ENCODE measurements around the gene CACNA1D. TPM values are rescaled to one million over a fixed set of nuclear protein-coding genes. Genes with fewer than 3 reads are reported as not detected.

Gene CACNA1D
- polyA plus RNA-seq, 4 donors = 2.2 to 133 (median 6.2) TPM

GRCh38 chr3:53802256-53802880 is 308.0 kb downstream of the CACNA1D start:
- FAIRE-seq = no peak
- Histone ChIP-seq H3K36me3 (ENCODE audit: control insufficient read depth in 3 of 3, insufficient read depth in 2 of 3, low read depth in 1 of 3, low read length in 3 of 3) (peaks cover 0 to 65% (median 0%) of the 10 kb centered on the region in 3 donors), H3K4me1 (ENCODE audit: control insufficient read depth in 3 of 3, insufficient read depth in 2 of 3, low read depth in 1 of 3, low read length in 2 of 3) (peaks cover 0 to 13% (median 0%) of the 10 kb centered on the region in 3 donors), H3K27me3 (ENCODE audit: control insufficient read depth in 3 of 3, insufficient read depth in 3 of 3, low read length in 3 of 3) (no peaks in the 10 kb centered on the region), H3K9me3 (ENCODE audit: control insufficient read depth in 2 of 2, insufficient read depth in 1 of 2, low read depth in 1 of 2, low read length in 1 of 2) (no peaks in the 10 kb centered on the region), H3K4me3 (ENCODE audit: low read depth in 1 of 3, low read length in 3 of 3) (no peak overlapping the region), H3K27ac (ENCODE audit: low read depth in 1 of 3, low read length in 2 of 3) (no peak overlapping the region)
- WGBS, 3 donors = 83 to 88% (median 85%) methylated on average over 8 of the region's 8 CpGs
- DNase-seq = no peak

- Histone ChIP-seq H3K27ac (ENCODE audit: low read depth in 1 of 3, low read length in 2 of 3) (no peak overlapping the region), H3K4me3 (ENCODE audit: low read depth in 1 of 3, low read length in 3 of 3) (no peak overlapping the region), H3K27me3 (ENCODE audit: control insufficient read depth in 3 of 3, insufficient read depth in 3 of 3, low read length in 3 of 3) (no peaks in the 10 kb centered on the region), H3K4me1 (ENCODE audit: control insufficient read depth in 3 of 3, insufficient read depth in 2 of 3, low read depth in 1 of 3, low read length in 2 of 3) (peaks cover 0 to 20% (median 0%) of the 10 kb centered on the region in 3 donors), H3K36me3 (ENCODE audit: control insufficient read depth in 3 of 3, insufficient read depth in 2 of 3, low read depth in 1 of 3, low read length in 3 of 3) (peaks cover 0 to 61% (median 0%) of the 10 kb centered on the region in 3 donors), H3K9me3 (ENCODE audit: control insufficient read depth in 2 of 2, insufficient read depth in 1 of 2, low read depth in 1 of 2, low read length in 1 of 2) (no peaks in the 10 kb centered on the region)
- FAIRE-seq (no peak), DNase-seq (no peak)
- WGBS, 3 donors = 89 to 92% (median 92%) methylated on average over 18 of the region's 18 CpGs
Measured at GRCh38 chr3:53803124-53803815, 308.9 kb downstream of the CACNA1D start.

GRCh38 chr3:53803816-53804695 is 309.6 kb downstream of the CACNA1D start:
- Histone ChIP-seq H3K27me3 (ENCODE audit: control insufficient read depth in 3 of 3, insufficient read depth in 3 of 3, low read length in 3 of 3) (no peaks in the 10 kb centered on the region), H3K9me3 (ENCODE audit: control insufficient read depth in 2 of 2, insufficient read depth in 1 of 2, low read depth in 1 of 2, low read length in 1 of 2) (no peaks in the 10 kb centered on the region), H3K4me3 (ENCODE audit: low read depth in 1 of 3, low read length in 3 of 3) (no peak overlapping the region), H3K36me3 (ENCODE audit: control insufficient read depth in 3 of 3, insufficient read depth in 2 of 3, low read depth in 1 of 3, low read length in 3 of 3) (peaks cover 0 to 64% (median 0%) of the 10 kb centered on the region in 3 donors), H3K27ac (ENCODE audit: low read depth in 1 of 3, low read length in 2 of 3) (no peak overlapping the region), H3K4me1 (ENCODE audit: control insufficient read depth in 3 of 3, insufficient read depth in 2 of 3, low read depth in 1 of 3, low read length in 2 of 3) (peaks cover 0 to 20% (median 0%) of the 10 kb centered on the region in 3 donors)
- 75 to 81% (median 79%) methylated on average over 20 of the region's 20 CpGs for WGBS, 3 donors
- FAIRE-seq (no peak), DNase-seq (no peak)

- no peak for DNase-seq
- H3K27ac ChIP-seq (ENCODE audit: low read depth in 1 of 3, low read length in 2 of 3) = no peak overlapping the region
- WGBS, 3 donors = 66 to 78% (median 75%) methylated on average over 14 of the region's 14 CpGs
- peaks cover 0 to 64% (median 0%) of the 10 kb centered on the region in 3 donors for H3K36me3 ChIP-seq (ENCODE audit: control insufficient read depth in 3 of 3, insufficient read depth in 2 of 3, low read depth in 1 of 3, low read length in 3 of 3)
- no peak overlapping the region for H3K4me3 ChIP-seq (ENCODE audit: low read depth in 1 of 3, low read length in 3 of 3)
- no peaks in the 10 kb centered on the region for H3K27me3 ChIP-seq (ENCODE audit: control insufficient read depth in 3 of 3, insufficient read depth in 3 of 3, low read length in 3 of 3)
- H3K9me3 ChIP-seq (ENCODE audit: control insufficient read depth in 2 of 2, insufficient read depth in 1 of 2, low read depth in 1 of 2, low read length in 1 of 2) = no peaks in the 10 kb centered on the region
- FAIRE-seq = no peak
- peaks cover 0 to 20% (median 0%) of the 10 kb centered on the region in 3 donors for H3K4me1 ChIP-seq (ENCODE audit: control insufficient read depth in 3 of 3, insufficient read depth in 2 of 3, low read depth in 1 of 3, low read length in 2 of 3)
Measured at GRCh38 chr3:53804697-53805462, 310.5 kb downstream of the CACNA1D start.

- peaks cover 0 to 20% (median 0%) of the 10 kb centered on the region in 3 donors for H3K4me1 ChIP-seq (ENCODE audit: control insufficient read depth in 3 of 3, insufficient read depth in 2 of 3, low read depth in 1 of 3, low read length in 2 of 3)
- no peaks in the 10 kb centered on the region for H3K27me3 ChIP-seq (ENCODE audit: control insufficient read depth in 3 of 3, insufficient read depth in 3 of 3, low read length in 3 of 3)
- no peak for DNase-seq
- no peak overlapping the region for H3K27ac ChIP-seq (ENCODE audit: low read depth in 1 of 3, low read length in 2 of 3)
- peaks cover 0 to 62% (median 0%) of the 10 kb centered on the region in 3 donors for H3K36me3 ChIP-seq (ENCODE audit: control insufficient read depth in 3 of 3, insufficient read depth in 2 of 3, low read depth in 1 of 3, low read length in 3 of 3)
- no peak for FAIRE-seq
- 63 to 74% (median 74%) methylated on average over 4 of the region's 4 CpGs for WGBS, 3 donors
- no peak overlapping the region for H3K4me3 ChIP-seq (ENCODE audit: low read depth in 1 of 3, low read length in 3 of 3)
- H3K9me3 ChIP-seq (ENCODE audit: control insufficient read depth in 2 of 2, insufficient read depth in 1 of 2, low read depth in 1 of 2, low read length in 1 of 2) = no peaks in the 10 kb centered on the region
Measured at GRCh38 chr3:53805463-53806159, 311.2 kb downstream of the CACNA1D start.

GRCh38 chr3:53806182-53807116 is 312.0 kb downstream of the CACNA1D start:
- H3K27me3 ChIP-seq (ENCODE audit: control insufficient read depth in 3 of 3, insufficient read depth in 3 of 3, low read length in 3 of 3) = no peaks in the 10 kb centered on the region
- DNase-seq (peak; percentile 55 to 86), FAIRE-seq (no peak)
- H3K27ac ChIP-seq (ENCODE audit: low read depth in 1 of 3, low read length in 2 of 3) = peak overlapping the region in 1 of 3 donors; percentile 71
- no peaks in the 10 kb centered on the region for H3K9me3 ChIP-seq (ENCODE audit: control insufficient read depth in 2 of 2, insufficient read depth in 1 of 2, low read depth in 1 of 2, low read length in 1 of 2)
- peaks cover 0 to 60% (median 0%) of the 10 kb centered on the region in 3 donors for H3K36me3 ChIP-seq (ENCODE audit: control insufficient read depth in 3 of 3, insufficient read depth in 2 of 3, low read depth in 1 of 3, low read length in 3 of 3)
- no peak overlapping the region for H3K4me3 ChIP-seq (ENCODE audit: low read depth in 1 of 3, low read length in 3 of 3)
- 21 to 59% (median 33%) methylated on average over 10 of the region's 10 CpGs for WGBS, 3 donors
- H3K4me1 ChIP-seq (ENCODE audit: control insufficient read depth in 3 of 3, insufficient read depth in 2 of 3, low read depth in 1 of 3, low read length in 2 of 3) = peaks cover 0 to 20% (median 0%) of the 10 kb centered on the region in 3 donors
